ENCODE data around the gene SRSF2.
A peak's percentile ranks its signal among the peaks of the same experiment; 100 is the strongest.

SRSF2 gene

GRCh38 chr17:76707985-76708807 lies 28.9 kb downstream of the SRSF2 start:
- 0 out of 22 replicates have a peak, but pooled peaks cover 0 to 4% (median 0%) of the 10 kb centered on the region in 11 experiments for H3K27me3 ChIP-seq

GRCh38 chr17:76706817-76707216 lies 30.3 kb downstream of the SRSF2 start:
- no peaks in the 10 kb centered on the region; a peak in 1 of 22 replicates for H3K9me3 ChIP-seq (replicated peaks in 1 of 11)
- 0 out of 22 replicates have a peak, but pooled peaks cover 0 to 4% (median 0%) of the 10 kb centered on the region in 11 experiments for H3K27me3 ChIP-seq
- H3K4me1 ChIP-seq: peaks cover 49 to 83% (median 74%) of the 10 kb centered on the region in 10 experiments
- peaks cover 0 to 4% (median 0%) of the 10 kb centered on the region in 11 experiments; a peak in 1 of 22 replicates for H3K36me3 ChIP-seq
- H3K9ac ChIP-seq: no peak overlapping the region
- no peak for TF ChIP-seq Cebpa-rat (IDR thresholded peaks at IDR 0.05)
- no peak overlapping the region for H3K4me3 ChIP-seq
- H4K20me1 ChIP-seq: peaks cover 0 to 30% (median 7%) of the 10 kb centered on the region in 11 experiments; a peak in 8 of 22 replicates
- H3K27ac ChIP-seq: no peak overlapping the region
- peak overlapping the region in 1 of 11 experiments; percentile 93; a peak in 1 of 22 replicates for H3K4me2 ChIP-seq

More at GRCh38 chr17:76707985-76708807, 28.9 kb downstream of the SRSF2 start:
- Histone ChIP-seq H3K36me3 (peaks cover 0 to 9% (median 4%) of the 10 kb centered on the region in 11 experiments; a peak in 14 of 22 replicates), H3K9me3 (replicated peaks in 1 of 11) (no peaks in the 10 kb centered on the region; a peak in 1 of 22 replicates), H3K4me1 (peaks cover 42 to 82% (median 67%) of the 10 kb centered on the region in 10 experiments), H3K4me3 (peak overlapping the region in 2 of 10 experiments; percentile 22 to 30; a peak in 4 of 20 replicates), H4K20me1 (peaks cover under 1 to 44% (median 9%) of the 10 kb centered on the region in 11 experiments; a peak in 12 of 22 replicates), H3K4me2 (peak overlapping the region; percentile 87 to 99 (median 95)), H3K27ac (peak overlapping the region in 6 of 11 experiments; percentile 5 to 82 (median 66); a peak in 9 of 22 replicates), H3K9ac (peak overlapping the region in 9 of 11 experiments; percentile 3 to 90 (median 76); a peak in 11 of 22 replicates)
- TF ChIP-seq Cebpa-rat (IDR thresholded peaks at IDR 0.05): no peak

GRCh38 chr17:76704805-76705204 lies 32.3 kb downstream of the SRSF2 start:
- Histone ChIP-seq H3K4me3 (no peak overlapping the region), H3K4me2 (peak overlapping the region; percentile 6 to 60 (median 42); a peak in 19 of 22 replicates), H3K9ac (peak overlapping the region in 3 of 11 experiments; percentile 31 to 44 (median 43); a peak in 2 of 22 replicates), H3K27me3 (0 out of 22 replicates have a peak, but pooled peaks cover 0 to 3% (median 0%) of the 10 kb centered on the region in 11 experiments), H3K9me3 (replicated peaks in 1 of 11) (no peaks in the 10 kb centered on the region; a peak in 1 of 22 replicates), H4K20me1 (peaks cover 0 to 23% (median 7%) of the 10 kb centered on the region in 11 experiments; a peak in 7 of 22 replicates), H3K27ac (peak overlapping the region in 3 of 11 experiments; percentile 45 to 52 (median 48); a peak in 5 of 22 replicates), H3K4me1 (peaks cover 57 to 90% (median 80%) of the 10 kb centered on the region in 10 experiments), H3K36me3 (peaks cover 0 to 4% (median 0%) of the 10 kb centered on the region in 11 experiments; a peak in 1 of 22 replicates)
- no peak for TF ChIP-seq Cebpa-rat (IDR thresholded peaks at IDR 0.05)

GRCh38 chr17:76702941-76703637 lies 34.0 kb downstream of the SRSF2 start:
- no peaks in the 10 kb centered on the region for H3K27me3 ChIP-seq
- peak overlapping the region; percentile 22 to 100 (median 95); a peak in 21 of 22 replicates for H3K4me2 ChIP-seq
- 0 out of 22 replicates have a peak, but pooled peaks of 1 of the 11 experiments have one; percentile 16 for TF ChIP-seq Cebpa-rat (IDR thresholded peaks at IDR 0.05)
- H4K20me1 ChIP-seq: peaks cover 0 to 6% (median 0%) of the 10 kb centered on the region in 11 experiments; a peak in 3 of 22 replicates
- H3K4me3 ChIP-seq: no peak overlapping the region
- H3K9me3 ChIP-seq (replicated peaks in 1 of 11): no peaks in the 10 kb centered on the region; a peak in 1 of 22 replicates
- H3K9ac ChIP-seq: peak overlapping the region in 6 of 11 experiments; percentile 8 to 92 (median 86); a peak in 11 of 22 replicates
- peaks cover 57 to 90% (median 80%) of the 10 kb centered on the region in 10 experiments for H3K4me1 ChIP-seq
- H3K36me3 ChIP-seq: peaks cover 0 to 4% (median 0%) of the 10 kb centered on the region in 11 experiments; a peak in 1 of 22 replicates
- peak overlapping the region in 8 of 11 experiments; percentile 29 to 98 (median 90); a peak in 14 of 22 replicates for H3K27ac ChIP-seq

- Histone ChIP-seq H3K9ac (peak overlapping the region in 5 of 11 experiments; percentile 73 to 92 (median 88); a peak in 8 of 22 replicates), H3K4me2 (peak overlapping the region; percentile 22 to 100 (median 95); a peak in 20 of 22 replicates), H3K27ac (peak overlapping the region in 6 of 11 experiments; percentile 88 to 98 (median 91); a peak in 13 of 22 replicates), H3K27me3 (no peaks in the 10 kb centered on the region), H3K36me3 (peaks cover 0 to 4% (median 0%) of the 10 kb centered on the region in 11 experiments; a peak in 1 of 22 replicates), H3K4me3 (no peak overlapping the region), H4K20me1 (no peaks in the 10 kb centered on the region; a peak in 1 of 22 replicates), H3K9me3 (replicated peaks in 1 of 11) (no peaks in the 10 kb centered on the region; a peak in 1 of 22 replicates), H3K4me1 (peaks cover 63 to 90% (median 82%) of the 10 kb centered on the region in 10 experiments)
- TF ChIP-seq Cebpa-rat (IDR thresholded peaks at IDR 0.05): no peak
Measured at GRCh38 chr17:76702076-76702475, 35.1 kb downstream of the SRSF2 start.

- peak overlapping the region in 10 of 11 experiments; percentile 57 to 92 (median 76); a peak in 19 of 22 replicates for H3K9ac ChIP-seq
- TF ChIP-seq Cebpa-rat (IDR thresholded peaks at IDR 0.05): no peak
- H3K4me1 ChIP-seq: peaks cover 68 to 95% (median 87%) of the 10 kb centered on the region in 10 experiments
- H3K9me3 ChIP-seq (replicated peaks in 1 of 11): no peaks in the 10 kb centered on the region; a peak in 1 of 22 replicates
- peak overlapping the region; percentile 71 to 100 (median 95) for H3K4me2 ChIP-seq
- peak overlapping the region in 10 of 11 experiments; percentile 73 to 98 (median 88); a peak in 19 of 22 replicates for H3K27ac ChIP-seq
- H3K4me3 ChIP-seq: peak overlapping the region in 9 of 10 experiments; percentile 22 to 64 (median 55); a peak in 13 of 20 replicates
- peaks cover 0 to 1% (median 0%) of the 10 kb centered on the region in 11 experiments; a peak in 1 of 22 replicates for H3K36me3 ChIP-seq
- H4K20me1 ChIP-seq: no peaks in the 10 kb centered on the region; a peak in 1 of 22 replicates
- no peaks in the 10 kb centered on the region for H3K27me3 ChIP-seq
Measured at GRCh38 chr17:76701471-76701967, 35.6 kb downstream of the SRSF2 start.

GRCh38 chr17:76700617-76701470 lies 36.3 kb downstream of the SRSF2 start:
- H3K27ac ChIP-seq: peak overlapping the region in 10 of 11 experiments; percentile 73 to 98 (median 88); a peak in 21 of 22 replicates
- peak in 2 of 11 experiments; percentile 40 to 75; a peak in 2 of 22 replicates for TF ChIP-seq Cebpa-rat (IDR thresholded peaks at IDR 0.05)
- no peaks in the 10 kb centered on the region for H3K36me3 ChIP-seq
- H3K9ac ChIP-seq: peak overlapping the region; percentile 57 to 92 (median 76); a peak in 21 of 22 replicates
- peak overlapping the region; percentile 71 to 100 (median 95) for H3K4me2 ChIP-seq
- peaks cover 0 to under 1% (median 0%) of the 10 kb centered on the region in 11 experiments; a peak in 1 of 22 replicates for H3K9me3 ChIP-seq (replicated peaks in 1 of 11)
- peak overlapping the region; percentile 7 to 64 (median 55); a peak in 18 of 20 replicates for H3K4me3 ChIP-seq
- peaks cover 75 to 99% (median 93%) of the 10 kb centered on the region in 10 experiments for H3K4me1 ChIP-seq
- H4K20me1 ChIP-seq: no peaks in the 10 kb centered on the region; a peak in 1 of 22 replicates
- no peaks in the 10 kb centered on the region for H3K27me3 ChIP-seq

Measured in BLaER1 treated with 17β-estradiol and CSF1 and Interleukin-3, amounts not matched to agents 10 nM and 100 nM (cell line).